Measurements from ENCODE around the gene SPATA18.

DNA sequence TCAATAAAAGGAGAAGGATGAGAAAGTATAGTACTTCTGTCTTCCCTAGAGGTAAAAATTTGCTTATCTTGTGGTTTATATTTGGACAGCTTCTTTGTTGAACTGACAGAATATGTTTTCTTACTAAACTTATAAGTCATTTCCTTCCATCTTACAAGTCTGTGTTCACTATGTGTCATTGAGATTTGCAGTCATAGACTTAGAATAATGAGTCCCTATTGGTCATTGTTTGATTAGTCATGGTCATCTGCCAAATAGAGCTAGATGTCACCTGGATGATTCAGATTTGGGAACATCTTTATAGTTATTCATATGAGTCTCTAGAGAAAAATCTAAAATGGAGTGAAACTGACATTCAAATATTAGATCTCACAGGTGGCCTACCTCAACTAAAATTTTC, 51.5 kb downstream of the SPATA18 start:
- TF ChIP-seq POLR2AphosphoS5 (IDR thresholded peaks at IDR 0.05; ENCODE audit: low read depth, low read length): no peak
- TF ChIP-seq CTCF (IDR thresholded peaks at IDR 0.05 in 2 of 3, conservative IDR thresholded peaks at IDR 0.05 in 1 of 3; ENCODE audit: borderline replicate concordance in 1 of 3, insufficient read depth in 1 of 3, low read depth in 2 of 3, low read length in 2 of 3): no peak
- TF ChIP-seq FOSL1 (IDR thresholded peaks at IDR 0.05; ENCODE audit: low read depth): no peak
- no peak for TF ChIP-seq REST (IDR thresholded peaks at IDR 0.05; ENCODE audit: low read depth)
- no peak for TF ChIP-seq EZH2phosphoT487 (IDR thresholded peaks at IDR 0.05; ENCODE audit: borderline replicate concordance)
- TF ChIP-seq SRF (IDR thresholded peaks at IDR 0.05; ENCODE audit: low read depth): no peak
- no peak for TF ChIP-seq EZH2 (IDR thresholded peaks at IDR 0.05)
- no peak for TF ChIP-seq POLR2A (IDR thresholded peaks at IDR 0.05; ENCODE audit: borderline replicate concordance, extremely low read depth, insufficient read depth, insufficient read length)
- no peak for TF ChIP-seq CBX3 (IDR thresholded peaks at IDR 0.05; ENCODE audit: low read depth)
- TF ChIP-seq, protein P1, sequence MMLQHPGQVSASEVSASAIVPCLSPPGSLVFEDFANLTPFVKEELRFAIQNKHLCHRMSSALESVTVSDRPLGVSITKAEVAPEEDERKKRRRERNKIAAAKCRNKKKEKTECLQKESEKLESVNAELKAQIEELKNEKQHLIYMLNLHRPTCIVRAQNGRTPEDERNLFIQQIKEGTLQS (IDR thresholded peaks at IDR 0.05): no peak
